ENCODE data around the gene LRBA. TPM values are rescaled to one million over a fixed set of nuclear protein-coding genes. Genes with fewer than 3 reads are reported as not detected.
"Not testable (repeated sequence)": the region's sequence is repeated elsewhere in the genome, so short reads cannot be mapped to it uniquely, and the experiment has no call there.

LRBA gene
- total and polyA plus RNA-seq, 5 donors from 2014 or later, result 23.0 to 95.3 (median 25.4) TPM

- Mint-ChIP-seq H3K27me3 (no peaks in the 10 kb centered on the region), H3K27ac (no peak overlapping the region), H3K4me1 (peaks cover 0 to 5% (median 4%) of the 10 kb centered on the region in 4 donors), H3K4me3 (no peak overlapping the region), H3K9me3 (peaks cover 0 to 6% (median 2%) of the 10 kb centered on the region in 7 donors), H3K36me3 (peaks cover 39% of the 10 kb centered on the region)
- Histone ChIP-seq H3K9me3 (ENCODE audit: control insufficient read depth in 2 of 2, low read length in 2 of 2) (peaks cover 0 to 5% of the 10 kb centered on the region in 2 experiments), H3K4me3 (ENCODE audit: low read depth, low read length) (no peak overlapping the region), H3K27me3 (ENCODE audit: control insufficient read depth, insufficient read depth, low read length) (no peaks in the 10 kb centered on the region), H3K4me1 (ENCODE audit: control insufficient read depth, insufficient read depth, low read length, poor library complexity, severe bottlenecking) (no peaks in the 10 kb centered on the region), H3K27ac (ENCODE audit: insufficient read depth, low read length, poor library complexity, severe bottlenecking) (no peak overlapping the region), H3K36me3 (ENCODE audit: control insufficient read depth, insufficient read depth, low read length) (peaks cover 8% of the 10 kb centered on the region)
- DNase-seq, result no peak
- no peak for ATAC-seq (ENCODE audit: low read depth in 2 of 2)
Measured at GRCh38 chr4:150391052-150391451, 624.0 kb downstream of the LRBA start.

- peaks cover 0 to 4% (median 2%) of the 10 kb centered on the region in 7 donors for H3K9me3 Mint-ChIP-seq
- no peak overlapping the region for H3K27ac ChIP-seq (ENCODE audit: insufficient read depth, low read length, poor library complexity, severe bottlenecking)
- no peak overlapping the region for H3K4me3 ChIP-seq (ENCODE audit: low read depth, low read length)
- H3K9me3 ChIP-seq (ENCODE audit: control insufficient read depth in 2 of 2, low read length in 2 of 2), result peaks cover 0 to 5% of the 10 kb centered on the region in 2 experiments
- no peaks in the 10 kb centered on the region for H3K27me3 Mint-ChIP-seq
- H3K27me3 ChIP-seq (ENCODE audit: control insufficient read depth, insufficient read depth, low read length), result no peaks in the 10 kb centered on the region
- H3K36me3 Mint-ChIP-seq, result peaks cover 40% of the 10 kb centered on the region
- H3K4me1 ChIP-seq (ENCODE audit: control insufficient read depth, insufficient read depth, low read length, poor library complexity, severe bottlenecking), result no peaks in the 10 kb centered on the region
- ATAC-seq (ENCODE audit: low read depth in 2 of 2), result no peak
- no peak overlapping the region for H3K4me3 Mint-ChIP-seq
- peaks cover 0 to 5% (median 4%) of the 10 kb centered on the region in 4 donors for H3K4me1 Mint-ChIP-seq
- peaks cover 8% of the 10 kb centered on the region for H3K36me3 ChIP-seq (ENCODE audit: control insufficient read depth, insufficient read depth, low read length)
- H3K27ac Mint-ChIP-seq, result no peak overlapping the region
- DNase-seq, result no peak
Measured at GRCh38 chr4:150390531-150390910, 624.6 kb downstream of the LRBA start.

GRCh38 chr4:150389896-150390530, 625.1 kb downstream of the LRBA start:
- DNase-seq (no peak), ATAC-seq (ENCODE audit: low read depth in 2 of 2) (no peak)
- Mint-ChIP-seq H3K4me3 (no peak overlapping the region), H3K27ac (no peak overlapping the region), H3K27me3 (no peaks in the 10 kb centered on the region), H3K4me1 (peaks cover 0 to 5% (median 4%) of the 10 kb centered on the region in 4 donors), H3K36me3 (peaks cover 44% of the 10 kb centered on the region), H3K9me3 (peaks cover 0 to 4% (median 2%) of the 10 kb centered on the region in 7 donors)
- H3K4me3 ChIP-seq (ENCODE audit: low read depth, low read length), result no peak overlapping the region
- H3K4me1 ChIP-seq (ENCODE audit: control insufficient read depth, insufficient read depth, low read length, poor library complexity, severe bottlenecking), result no peaks in the 10 kb centered on the region
- H3K27me3 ChIP-seq (ENCODE audit: control insufficient read depth, insufficient read depth, low read length), result no peaks in the 10 kb centered on the region
- no peak overlapping the region for H3K27ac ChIP-seq (ENCODE audit: insufficient read depth, low read length, poor library complexity, severe bottlenecking)
- H3K36me3 ChIP-seq (ENCODE audit: control insufficient read depth, insufficient read depth, low read length), result peaks cover 8% of the 10 kb centered on the region
- peaks cover 0 to 5% of the 10 kb centered on the region in 2 experiments for H3K9me3 ChIP-seq (ENCODE audit: control insufficient read depth in 2 of 2, low read length in 2 of 2)

GRCh38 chr4:150387981-150388380, 627.1 kb downstream of the LRBA start:
- Mint-ChIP-seq H3K27me3 (no peaks in the 10 kb centered on the region), H3K27ac (no peak overlapping the region), H3K4me1 (peaks cover 0 to 5% (median 4%) of the 10 kb centered on the region in 4 donors), H3K4me3 (no peak overlapping the region), H3K9me3 (peaks cover 0 to 4% (median 0%) of the 10 kb centered on the region in 7 donors), H3K36me3 (peaks cover 39% of the 10 kb centered on the region)
- H3K9me3 ChIP-seq (ENCODE audit: control insufficient read depth in 2 of 2, low read length in 2 of 2), result peaks cover 0 to 1% of the 10 kb centered on the region in 2 experiments
- no peaks in the 10 kb centered on the region for H3K27me3 ChIP-seq (ENCODE audit: control insufficient read depth, insufficient read depth, low read length)
- H3K4me3 ChIP-seq (ENCODE audit: low read depth, low read length), result no peak overlapping the region
- no peak overlapping the region for H3K27ac ChIP-seq (ENCODE audit: insufficient read depth, low read length, poor library complexity, severe bottlenecking)
- DNase-seq (no peak), ATAC-seq (ENCODE audit: low read depth in 2 of 2) (no peak)
- H3K4me1 ChIP-seq (ENCODE audit: control insufficient read depth, insufficient read depth, low read length, poor library complexity, severe bottlenecking), result no peaks in the 10 kb centered on the region
- H3K36me3 ChIP-seq (ENCODE audit: control insufficient read depth, insufficient read depth, low read length), result peaks cover 2% of the 10 kb centered on the region

GRCh38 chr4:150386415-150386814, 628.7 kb downstream of the LRBA start:
- not testable (repeated sequence) for H3K4me3 Mint-ChIP-seq; H3K9me3 Mint-ChIP-seq; H3K4me3 ChIP-seq (ENCODE audit: low read depth, low read length); H3K4me1 ChIP-seq (ENCODE audit: control insufficient read depth, insufficient read depth, low read length, poor library complexity, severe bottlenecking); ATAC-seq (ENCODE audit: low read depth in 2 of 2); H3K9me3 ChIP-seq (ENCODE audit: control insufficient read depth in 2 of 2, low read length in 2 of 2); H3K36me3 ChIP-seq (ENCODE audit: control insufficient read depth, insufficient read depth, low read length); H3K27me3 ChIP-seq (ENCODE audit: control insufficient read depth, insufficient read depth, low read length); H3K27me3 Mint-ChIP-seq; H3K27ac Mint-ChIP-seq; H3K4me1 Mint-ChIP-seq; DNase-seq; H3K27ac ChIP-seq (ENCODE audit: insufficient read depth, low read length, poor library complexity, severe bottlenecking)
- peaks cover 28% of the 10 kb centered on the region for H3K36me3 Mint-ChIP-seq

- no peak for ATAC-seq (ENCODE audit: low read depth in 2 of 2)
- peaks cover 0 to 2% (median 0%) of the 10 kb centered on the region in 7 donors for H3K9me3 Mint-ChIP-seq
- no peaks in the 10 kb centered on the region for H3K27me3 Mint-ChIP-seq
Measured at GRCh38 chr4:150385606-150386005, 629.5 kb downstream of the LRBA start.

GRCh38 chr4:150384249-150384648, 630.8 kb downstream of the LRBA start:
- H3K4me3 Mint-ChIP-seq, result no peak overlapping the region
- no peak overlapping the region for H3K27ac ChIP-seq (ENCODE audit: insufficient read depth, low read length, poor library complexity, severe bottlenecking)

More at GRCh38 chr4:150385606-150386005, 629.5 kb downstream of the LRBA start:
- Mint-ChIP-seq H3K4me3 (no peak overlapping the region), H3K27ac (no peak overlapping the region), H3K36me3 (peaks cover 25% of the 10 kb centered on the region), H3K4me1 (peaks cover 0 to 5% (median 3%) of the 10 kb centered on the region in 4 donors)
- H3K27me3 ChIP-seq (ENCODE audit: control insufficient read depth, insufficient read depth, low read length), result no peaks in the 10 kb centered on the region
- H3K36me3 ChIP-seq (ENCODE audit: control insufficient read depth, insufficient read depth, low read length), result peaks cover 2% of the 10 kb centered on the region
- H3K27ac ChIP-seq (ENCODE audit: insufficient read depth, low read length, poor library complexity, severe bottlenecking), result no peak overlapping the region
- DNase-seq, result no peak
- no peaks in the 10 kb centered on the region for H3K4me1 ChIP-seq (ENCODE audit: control insufficient read depth, insufficient read depth, low read length, poor library complexity, severe bottlenecking)
- no peaks in the 10 kb centered on the region for H3K9me3 ChIP-seq (ENCODE audit: control insufficient read depth in 2 of 2, low read length in 2 of 2)
- no peak overlapping the region for H3K4me3 ChIP-seq (ENCODE audit: low read depth, low read length)

GRCh38 chr4:150382028-150382427, 633.1 kb downstream of the LRBA start:
- H3K36me3 ChIP-seq (ENCODE audit: control insufficient read depth, insufficient read depth, low read length), result no peaks in the 10 kb centered on the region
- H3K4me1 ChIP-seq (ENCODE audit: control insufficient read depth, insufficient read depth, low read length, poor library complexity, severe bottlenecking), result no peaks in the 10 kb centered on the region
- no peaks in the 10 kb centered on the region for H3K27me3 ChIP-seq (ENCODE audit: control insufficient read depth, insufficient read depth, low read length)
- H3K27ac ChIP-seq (ENCODE audit: insufficient read depth, low read length, poor library complexity, severe bottlenecking), result no peak overlapping the region
- no peak for DNase-seq
- ATAC-seq (ENCODE audit: low read depth in 2 of 2), result no peak
- peaks cover 11% of the 10 kb centered on the region for H3K36me3 Mint-ChIP-seq
- H3K27me3 Mint-ChIP-seq, result no peaks in the 10 kb centered on the region
- H3K9me3 Mint-ChIP-seq, result peaks cover 0 to 2% (median 0%) of the 10 kb centered on the region in 7 donors
- no peaks in the 10 kb centered on the region for H3K9me3 ChIP-seq (ENCODE audit: control insufficient read depth in 2 of 2, low read length in 2 of 2)
- peaks cover 0 to 2% (median 0%) of the 10 kb centered on the region in 4 donors for H3K4me1 Mint-ChIP-seq
- no peak overlapping the region for H3K4me3 ChIP-seq (ENCODE audit: low read depth, low read length)
- H3K4me3 Mint-ChIP-seq, result no peak overlapping the region
- H3K27ac Mint-ChIP-seq, result no peak overlapping the region

More at GRCh38 chr4:150384249-150384648, 630.8 kb downstream of the LRBA start:
- peaks cover 0 to 2% (median 0%) of the 10 kb centered on the region in 7 donors for H3K9me3 Mint-ChIP-seq
- H3K4me1 Mint-ChIP-seq, result peaks cover 0 to 5% (median 4%) of the 10 kb centered on the region in 4 donors
- Histone ChIP-seq H3K9me3 (ENCODE audit: control insufficient read depth in 2 of 2, low read length in 2 of 2) (no peaks in the 10 kb centered on the region), H3K4me3 (ENCODE audit: low read depth, low read length) (no peak overlapping the region), H3K36me3 (ENCODE audit: control insufficient read depth, insufficient read depth, low read length) (no peaks in the 10 kb centered on the region), H3K4me1 (ENCODE audit: control insufficient read depth, insufficient read depth, low read length, poor library complexity, severe bottlenecking) (no peaks in the 10 kb centered on the region), H3K27me3 (ENCODE audit: control insufficient read depth, insufficient read depth, low read length) (no peaks in the 10 kb centered on the region)
- H3K27me3 Mint-ChIP-seq, result no peaks in the 10 kb centered on the region
- no peak overlapping the region for H3K27ac Mint-ChIP-seq
- DNase-seq (no peak), ATAC-seq (ENCODE audit: low read depth in 2 of 2) (no peak)
- H3K36me3 Mint-ChIP-seq, result peaks cover 19% of the 10 kb centered on the region

Data from CD4-positive, CD25-positive, alpha-beta regulatory T cell (primary cell).